GM21619 (cell line): ENCODE measurements around the gene C12orf42.

Experiments
- ATAC-seq: cut with Tn5 transposase; IDR thresholded peaks from one replicate; pipeline ENCODE4 v1.9.1; 2021; ENCODE audit not compliant: unreplicated experiment

C12orf42 gene

GRCh38 chr12:103273645-103274044 lies 222.1 kb downstream of the C12orf42 start:
- peak; percentile 56 for ATAC-seq

GRCh38 chr12:103272949-103273348 lies 222.8 kb downstream of the C12orf42 start:
- no peak for ATAC-seq

- ATAC-seq: no peak
These were observed 225.8 kb downstream of the C12orf42 start for GRCh38 chr12:103269946-103270345.

- no peak for ATAC-seq
These were observed 226.8 kb downstream of the C12orf42 start for GRCh38 chr12:103268831-103269514.

GRCh38 chr12:103257763-103258162 lies 238.0 kb downstream of the C12orf42 start:
- ATAC-seq: no peak
